H9 (cell line): ENCODE data around the gene VGLL3. TPM values are rescaled to one million over a fixed set of nuclear protein-coding genes. Genes with fewer than 3 reads are reported as not detected.

Experiments
- DNase-seq: peaks from one replicate; pipeline ENCODE4 v3.0.0-alpha.2; 2017
- H2AFZ ChIP-seq: one replicate; pipeline ENCODE4 v1.6.1; 2013; ENCODE audit warnings: mild to moderate bottlenecking, low read length, control low read depth, moderate library complexity
- H2AK5ac ChIP-seq: 2 replicates; pipeline ENCODE4 v1.6.1; 2013; ENCODE audit warnings: low read length, control low read depth, mixed read lengths; ENCODE audit not compliant: insufficient read length
- H2BK120ac ChIP-seq: one replicate; pipeline ENCODE4 v1.6.1; 2013; ENCODE audit warnings: low read depth, mild to moderate bottlenecking, low read length, control low read depth, inconsistent platforms; ENCODE audit not compliant: poor library complexity, severe bottlenecking
- H2BK12ac ChIP-seq: 2 replicates; pipeline ENCODE4 v1.6.1; 2013; ENCODE audit warnings: low read length, control low read depth, mixed read lengths, low read depth; ENCODE audit not compliant: insufficient read length
- H2BK15ac ChIP-seq: 2 replicates; pipeline ENCODE4 v1.6.1; 2013; ENCODE audit warnings: low read depth, low read length, control low read depth
- H2BK20ac ChIP-seq: one replicate; pipeline ENCODE4 v1.6.1; 2013; ENCODE audit warnings: low read depth, mild to moderate bottlenecking, low read length, control low read depth, inconsistent platforms; ENCODE audit not compliant: poor library complexity, severe bottlenecking
- H2BK5ac ChIP-seq: 2 replicates; pipeline ENCODE4 v1.6.1; 2013; ENCODE audit warnings: low read length, control low read depth, mixed read lengths; ENCODE audit not compliant: insufficient read length
- H3K14ac ChIP-seq: 2 replicates; pipeline ENCODE4 v1.6.1; 2013; ENCODE audit warnings: low read length, control low read depth; ENCODE audit not compliant: insufficient read depth
- H3K18ac ChIP-seq: 2 replicates; pipeline ENCODE4 v1.6.1; 2013; ENCODE audit warnings: low read depth, mild to moderate bottlenecking, mixed read lengths, low read length, control low read depth; ENCODE audit not compliant: insufficient read length
- H3K23ac ChIP-seq: 2 replicates; pipeline ENCODE4 v1.6.1; 2013; ENCODE audit warnings: low read length, control low read depth, mixed read lengths, low read depth; ENCODE audit not compliant: insufficient read length
- H3K23me2 ChIP-seq: 2 replicates; pipeline ENCODE4 v1.6.1; 2013; ENCODE audit warnings: low read depth, mild to moderate bottlenecking, mixed read lengths, low read length, control low read depth; ENCODE audit not compliant: insufficient read length, poor library complexity, severe bottlenecking
- H3K27ac ChIP-seq: 2 replicates; pipeline ENCODE4 v1.5.1; 2013; ENCODE audit warnings: low read length, control low read depth, mixed read lengths, low read depth; ENCODE audit not compliant: insufficient read length
- H3K27me3 ChIP-seq: 2 replicates; pipeline ENCODE4 v1.6.1; 2013; ENCODE audit warnings: low read length, control low read depth, inconsistent platforms; ENCODE audit not compliant: insufficient read depth
- H3K4ac ChIP-seq: 2 replicates; pipeline ENCODE4 v1.6.1; 2013; ENCODE audit warnings: low read depth, mild to moderate bottlenecking, control low read depth, inconsistent platforms, low read length, moderate library complexity
- H3K4me1 ChIP-seq: 2 replicates; pipeline ENCODE4 v1.6.1; 2013; ENCODE audit warnings: low read length, control low read depth, inconsistent platforms; ENCODE audit not compliant: insufficient read depth
- H3K4me2 ChIP-seq: 2 replicates; pipeline ENCODE4 v1.6.1; 2013; ENCODE audit warnings: low read length, control low read depth, mixed read lengths; ENCODE audit not compliant: insufficient read length, insufficient read depth
- H3K56ac ChIP-seq: 2 replicates; pipeline ENCODE4 v1.6.1; 2013; ENCODE audit warnings: low read depth, mild to moderate bottlenecking, mixed read lengths, low read length, control low read depth; ENCODE audit not compliant: insufficient read length
- H3K79me1 ChIP-seq: 2 replicates; pipeline ENCODE4 v1.6.1; 2013; ENCODE audit warnings: low read depth, mild to moderate bottlenecking, moderate library complexity, low read length, control low read depth, inconsistent platforms; ENCODE audit not compliant: insufficient read depth, poor library complexity, severe bottlenecking
- H3K79me2 ChIP-seq: 2 replicates; pipeline ENCODE4 v1.6.1; 2013; ENCODE audit warnings: low read length, control low read depth, inconsistent platforms; ENCODE audit not compliant: insufficient read depth
- H3K9ac ChIP-seq: 2 replicates; pipeline ENCODE4 v1.6.1; 2013; ENCODE audit warnings: low read length, control low read depth, mixed read lengths; ENCODE audit not compliant: insufficient read length; ENCODE audit errors: extremely low read depth
- H3K9me3 ChIP-seq: one replicate; pipeline ENCODE4 v1.6.1; 2013; ENCODE audit warnings: low read depth, low read length, inconsistent platforms; ENCODE audit not compliant: control insufficient read depth
- H3T11ph ChIP-seq: one replicate; pipeline ENCODE4 v1.6.1; 2013; ENCODE audit warnings: mild to moderate bottlenecking, low read length, control low read depth, inconsistent platforms
- H4K20me1 ChIP-seq: one replicate; pipeline ENCODE4 v1.6.1; 2013; ENCODE audit not compliant: control insufficient read depth, insufficient read length, insufficient read depth
- H4K5ac ChIP-seq: 2 replicates; pipeline ENCODE4 v1.6.1; 2013; ENCODE audit warnings: low read depth, mild to moderate bottlenecking, mixed read lengths, low read length, control low read depth; ENCODE audit not compliant: insufficient read length
- H4K8ac ChIP-seq: replicated peaks from 2 replicates; pipeline ENCODE4 v1.6.1; 2013; ENCODE audit warnings: low read length, control low read depth, mixed read lengths, low read depth; ENCODE audit not compliant: insufficient read length
- H4K91ac ChIP-seq: 2 replicates; pipeline ENCODE4 v1.6.1; 2013; ENCODE audit warnings: low read depth, mild to moderate bottlenecking, moderate library complexity, mixed read lengths, low read length, control low read depth; ENCODE audit not compliant: insufficient read length
- H3K27ac Mint-ChIP-seq, 3 experiments: 2 replicates in 2 of 3; 3 replicates in 1 of 3; pipeline ENCODE4 v1.8.0; 2020 to 2021; ENCODE audit warnings: mixed read lengths in 3 of 3, mild to moderate bottlenecking in 1 of 3, moderate library complexity in 1 of 3
- H3K27me3 Mint-ChIP-seq: 2 replicates; pipeline ENCODE4 v1.8.0; 2021; ENCODE audit warnings: low read depth, mild to moderate bottlenecking, moderate library complexity, mixed read lengths
- H3K36me3 Mint-ChIP-seq, 3 experiments: 2 replicates in 2 of 3; 3 replicates in 1 of 3; pipeline ENCODE4 v1.8.0; 2020 to 2021; ENCODE audit warnings: low read depth in 3 of 3, mixed read lengths in 3 of 3; ENCODE audit not compliant: insufficient read depth in 1 of 3
- H3K4me1 Mint-ChIP-seq, 2 experiments: 2 replicates each; pipeline ENCODE4 v1.8.0; 2020; ENCODE audit warnings: mixed read lengths in 2 of 2
- H3K4me3 Mint-ChIP-seq, 2 experiments: 2 replicates in 1 of 2; 3 replicates in 1 of 2; pipeline ENCODE4 v1.8.0; 2020 to 2021; ENCODE audit warnings: mild to moderate bottlenecking in 2 of 2, mixed read lengths in 2 of 2, moderate library complexity in 1 of 2
- H3K9me3 Mint-ChIP-seq, 2 experiments: 2 replicates in 1 of 2; 3 replicates in 1 of 2; pipeline ENCODE4 v1.8.0; 2020; ENCODE audit warnings: mild to moderate bottlenecking in 2 of 2, mixed read lengths in 2 of 2, moderate library complexity in 1 of 2
- CTCF ChIP-seq: fragments of 200-600 bp; sonication (generic); conservative IDR thresholded peaks from 3 replicates; pipeline ENCODE4 v1.8.0; 2021; ENCODE audit warnings: antibody characterized with exemption, mild to moderate bottlenecking
- WGBS: extraction: QIAGEN DNeasy Blood & Tissue Kit; methylation state at CpG from one replicate; pipeline ENCODE4 v1.1.7; 2013; ENCODE audit warnings: missing lambda C conversion rate, low lambda C conversion rate, mixed read lengths; ENCODE audit not compliant: insufficient read length; ENCODE audit errors: extremely low coverage; 5-methylcytosine and 5-hydroxymethylcytosine counted together
- total RNA-seq: library from RNA; stranded (reverse); gene quantifications from 2 replicates; pipeline ENCODE4 v1.2.1, GENCODE V29; 2021

The VGLL3 gene
- total RNA-seq, 1 experiment from 2014 or later = 19.7 TPM

GRCh38 chr3:86978111-86978551, 12.8 kb downstream of the VGLL3 start:
- WGBS = no CpG with 5 or more reads among the region's 6 CpGs
- no peaks in the 10 kb centered on the region for H3K4me1 ChIP-seq
- no peak overlapping the region for H3K27ac Mint-ChIP-seq
- H4K8ac ChIP-seq = no peak overlapping the region
- no peaks in the 10 kb centered on the region for H3K23me2 ChIP-seq
- H3K4me1 Mint-ChIP-seq = peaks cover 2 to 3% of the 10 kb centered on the region in 2 experiments; a peak in 2 of 4 replicates
- H2AFZ ChIP-seq = no peak overlapping the region
- H3K4ac ChIP-seq = no peak overlapping the region
- H3K79me1 ChIP-seq = no peaks in the 10 kb centered on the region
- no peaks in the 10 kb centered on the region for H3K9me3 Mint-ChIP-seq
- no peaks in the 10 kb centered on the region for H3K9me3 ChIP-seq
- H3K36me3 Mint-ChIP-seq = peaks cover 0 to 9% (median 0%) of the 10 kb centered on the region in 3 experiments; a peak in 2 of 7 replicates
- H3K9ac ChIP-seq = no peak overlapping the region
- H3K56ac ChIP-seq = no peak overlapping the region
- no peak overlapping the region for H2AK5ac ChIP-seq
- DNase-seq = no peak
- H2BK12ac ChIP-seq = no peak overlapping the region
- no peak overlapping the region for H4K91ac ChIP-seq
- no peak overlapping the region for H3T11ph ChIP-seq
- no peak overlapping the region for H3K18ac ChIP-seq
- TF ChIP-seq CTCF = no peak
- H3K27me3 ChIP-seq = no peaks in the 10 kb centered on the region
- H4K20me1 ChIP-seq = no peaks in the 10 kb centered on the region
- H3K23ac ChIP-seq = no peak overlapping the region
- no peak overlapping the region for H3K4me3 Mint-ChIP-seq
- no peak overlapping the region for H2BK120ac ChIP-seq
- H2BK15ac ChIP-seq = no peak overlapping the region
- no peak overlapping the region for H4K5ac ChIP-seq
- H3K27me3 Mint-ChIP-seq = no peaks in the 10 kb centered on the region
- no peak overlapping the region for H2BK5ac ChIP-seq
- no peak overlapping the region for H3K4me2 ChIP-seq
- H2BK20ac ChIP-seq = no peak overlapping the region
- no peaks in the 10 kb centered on the region for H3K79me2 ChIP-seq
- H3K27ac ChIP-seq = no peak overlapping the region
- no peak overlapping the region for H3K14ac ChIP-seq
